HepG2 (cell line): ENCODE measurements around the gene CRADD. TPM values are rescaled to one million over a fixed set of nuclear protein-coding genes. Genes with fewer than 3 reads are reported as not detected.

Experiments used
- ATAC-seq: fragments of 200-7000 bp; cut with Tn5 transposase; 3 replicates; pipeline ENCODE4 v1.9.1; 2020; ENCODE audit warnings: mild to moderate bottlenecking, moderate library complexity
- BruUV-seq: library from RNA; stranded (reverse); fragments of 400-500 nt; replicated peaks from 2 replicates; lab custom pipeline; 2021; lab: Mats Ljungman, UMichigan
- CTCF ChIA-PET: fragments of 300-600 bp; formaldehyde crosslinking; extraction: SDS; loops from one replicate; lab custom pipeline; 2021; ENCODE audit warnings: low total read pairs, inconsistent platforms, low intra/inter-chr PET ratio; lab: Yijun Ruan, JAX
- POLR2A ChIA-PET: fragments of 350-600 bp; sonication (Branson Sonifier 250); formaldehyde crosslinking; loops from one replicate; lab custom pipeline; 2020; ENCODE audit warnings: antibody characterized with exemption, inconsistent platforms; lab: Yijun Ruan, JAX
- DNase-seq: peaks from one replicate; pipeline ENCODE4 v3.0.0-alpha.2; 2015; ENCODE audit warnings: low spot score
- FAIRE-seq: peaks from 3 replicates; lab custom pipeline; 2011; peaks lifted over from hg19 to GRCh38; lab: Jason Lieb, UNC
- H2AFZ ChIP-seq: one replicate; pipeline ENCODE4 v1.6.1; 2011; ENCODE audit warnings: low read length, inconsistent platforms
- H3K27ac ChIP-seq: fragments of 300-600 bp; 3 replicates; pipeline ENCODE4 v1.8.0; 2011; ENCODE audit warnings: mixed run types, mild to moderate bottlenecking, mixed read lengths, low read length, inconsistent platforms; ENCODE audit not compliant: insufficient read depth; ENCODE audit errors: extremely low read length
- H3K27me3 ChIP-seq, 2 experiments: fragments of 200-600 bp in 1 of 2; 2 replicates in 1 of 2; 3 replicates in 1 of 2; pipeline versions ENCODE4 v1.6.0 to v1.8.0; 2011; ENCODE audit warnings: low read length in 2 of 2, mild to moderate bottlenecking in 2 of 2, moderate library complexity in 2 of 2, inconsistent platforms in 1 of 2; ENCODE audit not compliant: insufficient read depth in 2 of 2, control insufficient read depth in 1 of 2
- H3K36me3 ChIP-seq, 2 experiments: fragments of 200-600 bp in 1 of 2; replicated peaks in 1 of 2; 2 replicates in 1 of 2; 3 replicates in 1 of 2; pipeline versions ENCODE4 v1.5.1 to v1.8.0; 2011; ENCODE audit warnings: low read length in 2 of 2, inconsistent platforms in 1 of 2; ENCODE audit not compliant: insufficient read depth in 2 of 2, control insufficient read depth in 1 of 2
- H3K4me1 ChIP-seq: 2 replicates; pipeline ENCODE4 v1.5.1; 2012; ENCODE audit warnings: low read length, inconsistent platforms; ENCODE audit not compliant: insufficient read depth
- H3K4me2 ChIP-seq: 2 replicates; pipeline ENCODE4 v1.6.0; 2011; ENCODE audit warnings: low read depth, low read length, inconsistent platforms
- H3K4me3 ChIP-seq, 3 experiments: fragments of 200-600 bp in 1 of 3; sonication (generic), shearing (Covaris generic) in 1 of 3; replicated peaks in 1 of 3; 2 replicates each; pipeline ENCODE4 v1.5.1; 2011 to 2016; ENCODE audit warnings: low read length in 3 of 3, inconsistent platforms in 2 of 3, low read depth in 2 of 3, mild to moderate bottlenecking in 2 of 3, control low read depth in 1 of 3, mixed read lengths in 1 of 3; ENCODE audit not compliant: insufficient read depth in 1 of 3
- H3K79me2 ChIP-seq: one replicate; pipeline ENCODE4 v1.6.1; 2011; ENCODE audit warnings: low read length, inconsistent platforms; ENCODE audit not compliant: insufficient read depth
- H3K9ac ChIP-seq: 2 replicates; pipeline ENCODE4 v1.6.0; 2011; ENCODE audit warnings: mild to moderate bottlenecking, low read depth, low read length, inconsistent platforms; ENCODE audit not compliant: insufficient read depth
- H3K9me3 ChIP-seq: 2 replicates; pipeline ENCODE4 v1.5.1; 2012; ENCODE audit warnings: mild to moderate bottlenecking, low read length
- H4K20me1 ChIP-seq: 2 replicates; pipeline ENCODE4 v1.6.0; 2011; ENCODE audit warnings: inconsistent platforms, mild to moderate bottlenecking, low read length, moderate library complexity; ENCODE audit not compliant: insufficient read depth
- GMEB2 ChIP-seq: IDR thresholded peaks from 2 replicates; pipeline ENCODE4 v1.6.1; 2016; ENCODE audit warnings: missing biosample characterization, missing genetic modification reagents, low read depth
- GZF1 ChIP-seq: sonication (generic); formaldehyde crosslinking; IDR thresholded peaks from 2 replicates; pipeline ENCODE4 v1.5.1; 2020; ENCODE audit warnings: mild to moderate bottlenecking, missing genetic modification reagents
- MED8 ChIP-seq: sonication (generic); formaldehyde crosslinking; IDR thresholded peaks from 2 replicates; pipeline ENCODE4 v1.8.1; 2023; ENCODE audit warnings: mild to moderate bottlenecking, missing genetic modification reagents; ENCODE audit not compliant: insufficient replicate concordance
- TOPORS ChIP-seq: sonication (generic); formaldehyde crosslinking; IDR thresholded peaks from 2 replicates; pipeline ENCODE4 v1.8.0; 2023; ENCODE audit warnings: mild to moderate bottlenecking, missing genetic modification reagents
- ZHX2 ChIP-seq, 2 experiments: sonication (generic) in 1 of 2; formaldehyde crosslinking in 1 of 2; IDR thresholded peaks; 2 replicates each; pipeline versions ENCODE4 v1.6.1 to v1.9.0; 2014 to 2022; ENCODE audit warnings: antibody characterized with exemption in 1 of 2, borderline replicate concordance in 1 of 2, inconsistent platforms in 1 of 2, low read depth in 1 of 2, missing genetic modification reagents in 1 of 2
- ZNF329 ChIP-seq: sonication (generic); formaldehyde crosslinking; IDR thresholded peaks from 2 replicates; pipeline ENCODE4 v1.9.0; 2021; ENCODE audit warnings: low read depth, mild to moderate bottlenecking, missing genetic modification reagents
- ZNF354B ChIP-seq: sonication (generic); formaldehyde crosslinking; IDR thresholded peaks from 2 replicates; pipeline ENCODE4 v1.8.0; 2022; ENCODE audit warnings: mild to moderate bottlenecking, missing genetic modification reagents
- ZNF431 ChIP-seq: sonication (generic); formaldehyde crosslinking; IDR thresholded peaks from 2 replicates; pipeline ENCODE4 v1.9.0; 2022; ENCODE audit warnings: missing genetic modification reagents, low read depth, mild to moderate bottlenecking, borderline replicate concordance
- ZSCAN29 ChIP-seq: sonication (generic); formaldehyde crosslinking; conservative IDR thresholded peaks from 2 replicates; pipeline ENCODE4 v1.4.0; 2020; ENCODE audit warnings: mild to moderate bottlenecking, missing genetic modification reagents
- WGBS: methylation state at CpG from one replicate; pipeline ENCODE4 v1.1.6; 2017; ENCODE audit warnings: low lambda C conversion rate; 5-methylcytosine and 5-hydroxymethylcytosine counted together
- in situ Hi-C: cut with HindIII; loops from 2 replicates; pipeline ENCODE4 v1.10.0; 2017; ENCODE audit warnings: low pct_unique_long_range_greater_than_20kb; ENCODE audit not compliant: extremely low pct_ligation_motif_present
- intact Hi-C: fragments of 100-400 bp; cut with micrococcal nuclease; formaldehyde crosslinking; loops from one replicate; pipeline ENCODE4 v1.10.0; 2022; ENCODE audit not compliant: unreplicated experiment
- polyA plus RNA-seq, 8 experiments: library from polyadenylated mRNA; depleted of rRNA in 3 of 8; stranded (reverse) in 7 of 8; unstranded in 1 of 8; fragments of >200 nt; fragmentation: Illumina TruSeq in 4 of 8; extraction: Trizol in 4 of 8; gene quantifications; 2 replicates each; pipeline versions ENCODE4 v1.2.1 to v1.2.3, GENCODE V29; 2011 to 2016; ENCODE audit warnings: low read depth in 4 of 8, missing spikeins in 1 of 8, mixed read lengths in 1 of 8; ENCODE audit not compliant: insufficient read depth in 1 of 8
- total RNA-seq, 5 experiments: library from RNA; depleted of rRNA; stranded (reverse); fragments of >200 nt; fragmentation: Illumina TruSeq; extraction: Trizol; gene quantifications; 2 replicates each; pipeline ENCODE4 v1.2.3, GENCODE V29; 2016; ENCODE audit warnings: low read depth in 1 of 5
- TF ChIP-seq, protein P1 (sequence below): sonication (generic); formaldehyde crosslinking; IDR thresholded peaks from 2 replicates; pipeline ENCODE4 v1.4.0; 2020; ENCODE audit warnings: mild to moderate bottlenecking, missing genetic modification reagents

The CRADD gene
- total and polyA plus RNA-seq, 2 of the 13 experiments (the other 11 are each of a cell fraction or from before 2014, with no cell fraction given): 12.4 to 18.8 TPM

DNA sequence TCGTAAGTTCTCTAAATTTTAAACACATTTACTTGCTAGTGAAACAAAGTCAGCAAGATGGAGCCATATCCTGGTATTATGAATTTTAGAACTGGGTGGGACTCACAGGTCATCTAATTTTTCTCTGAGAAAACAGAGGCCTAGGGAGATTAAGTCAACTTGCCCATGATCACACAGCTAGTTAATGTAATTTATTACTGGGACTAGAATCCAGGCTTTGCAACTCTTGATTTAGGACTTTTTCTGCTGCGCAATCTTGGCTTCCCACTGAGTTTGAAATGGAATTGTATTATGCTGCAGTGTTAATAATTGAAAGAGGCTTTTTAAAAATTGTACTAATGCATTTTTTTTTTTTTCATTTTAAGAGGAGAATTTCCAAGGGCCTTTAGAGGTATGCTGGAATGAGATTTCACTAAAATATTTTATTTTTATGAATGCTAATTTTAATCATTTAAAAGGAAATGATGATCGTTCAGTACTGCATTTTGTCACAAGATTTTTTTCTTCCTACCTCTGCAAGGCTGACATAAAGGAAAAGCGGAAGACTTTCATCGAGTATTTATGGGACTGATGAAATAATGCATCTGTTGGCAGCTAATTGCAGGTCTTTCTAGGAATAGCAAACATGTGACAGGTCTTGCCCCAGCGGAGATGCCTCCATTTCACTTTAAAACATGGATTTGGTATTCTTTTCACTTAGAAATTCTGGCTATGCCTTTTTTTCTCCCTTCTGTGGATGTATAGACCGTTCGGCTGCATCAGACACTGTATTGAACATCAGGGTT lies 9.6 kb downstream of the CRADD start:
- DNase-seq (no peak), FAIRE-seq (no peak), ATAC-seq (no peak)
- BruUV-seq: no TSS peak
- Histone ChIP-seq H4K20me1 (no peaks in the 10 kb centered on the region), H3K27me3 (no peaks in the 10 kb centered on the region), H3K9me3 (no peaks in the 10 kb centered on the region), H3K4me2 (no peak overlapping the region), H3K36me3 (no peaks in the 10 kb centered on the region), H3K9ac (no peak overlapping the region), H3K79me2 (no peaks in the 10 kb centered on the region), H2AFZ (no peak overlapping the region), H3K4me1 (no peaks in the 10 kb centered on the region), H3K27ac (no peak overlapping the region), H3K4me3 (no peak overlapping the region)
- POLR2A ChIA-PET: no interaction called here
- WGBS: 95% methylated on average over 8 of the region's 8 CpGs
- in situ Hi-C loops: no loop called here
- intact Hi-C loops: no loop called here
- CTCF ChIA-PET: no interaction called here
- TF ChIP-seq, protein P1, sequence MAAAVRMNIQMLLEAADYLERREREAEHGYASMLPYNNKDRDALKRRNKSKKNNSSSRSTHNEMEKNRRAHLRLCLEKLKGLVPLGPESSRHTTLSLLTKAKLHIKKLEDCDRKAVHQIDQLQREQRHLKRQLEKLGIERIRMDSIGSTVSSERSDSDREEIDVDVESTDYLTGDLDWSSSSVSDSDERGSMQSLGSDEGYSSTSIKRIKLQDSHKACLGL: no peak
- no peak for TF ChIP-seq ZNF329
- no peak for TF ChIP-seq ZNF354B
- TF ChIP-seq ZSCAN29 (CRISPR knock-in tag): no peak
- TF ChIP-seq ZNF431 (CRISPR knock-in tag): no peak
- TF ChIP-seq TOPORS (CRISPR knock-in tag): no peak
- TF ChIP-seq GMEB2 (CRISPR knock-in tag): no peak
- TF ChIP-seq GZF1 (CRISPR knock-in tag): no peak
- no peak for TF ChIP-seq MED8 (CRISPR knock-in tag)
- no peak for TF ChIP-seq ZHX2 (IDR thresholded peaks at IDR 0.05; ENCODE audit: low read depth)
- no peak for TF ChIP-seq ZHX2 (CRISPR knock-in tag; IDR thresholded peaks at IDR 0.05; ENCODE audit: borderline replicate concordance)
